T-helper 9 cell (primary cell): ENCODE measurements around the gene C1QTNF6.

ENCODE experiments used
- DNase-seq: peaks from one replicate; pipeline ENCODE4 v3.0.0-alpha.2; 2020

C1QTNF6 gene

GRCh38 chr22:37190262-37190780, 2.3 kb upstream of the C1QTNF6 start:
- DNase-seq, result no peak

- no peak for DNase-seq
Measured at GRCh38 chr22:37188901-37189466, 937 bp upstream of the C1QTNF6 start.

- no peak for DNase-seq
Measured at GRCh38 chr22:37187552-37187890, 526 bp downstream of the C1QTNF6 start.

GRCh38 chr22:37186997-37187522, 987 bp downstream of the C1QTNF6 start:
- no peak for DNase-seq

GRCh38 chr22:37186228-37186996, 1.6 kb downstream of the C1QTNF6 start:
- no peak for DNase-seq

GRCh38 chr22:37185646-37186227, 2.3 kb downstream of the C1QTNF6 start:
- no peak for DNase-seq

GRCh38 chr22:37184816-37185541, 3.1 kb downstream of the C1QTNF6 start:
- no peak for DNase-seq

- no peak for DNase-seq
Measured at GRCh38 chr22:37184380-37184755, 3.7 kb downstream of the C1QTNF6 start.

- no peak for DNase-seq
Measured at GRCh38 chr22:37183432-37184379, 4.3 kb downstream of the C1QTNF6 start.

- DNase-seq, result no peak
Measured at GRCh38 chr22:37182949-37183245, 5.2 kb downstream of the C1QTNF6 start.

GRCh38 chr22:37182101-37182948, 5.7 kb downstream of the C1QTNF6 start:
- DNase-seq, result no peak

- DNase-seq, result no peak
Measured at GRCh38 chr22:37181681-37182080, 6.4 kb downstream of the C1QTNF6 start.

GRCh38 chr22:37180531-37181231, 7.4 kb downstream of the C1QTNF6 start:
- DNase-seq, result no peak

- DNase-seq, result no peak
Measured at GRCh38 chr22:37179622-37180420, 8.2 kb downstream of the C1QTNF6 start.

GRCh38 chr22:37179126-37179470, 8.9 kb downstream of the C1QTNF6 start:
- no peak for DNase-seq

GRCh38 chr22:37178350-37179125, 9.5 kb downstream of the C1QTNF6 start:
- no peak for DNase-seq

GRCh38 chr22:37177755-37178154, 10.3 kb downstream of the C1QTNF6 start:
- DNase-seq, result no peak

GRCh38 chr22:37177221-37177620, 10.8 kb downstream of the C1QTNF6 start:
- DNase-seq, result no peak

GRCh38 chr22:37176464-37177061, 11.5 kb downstream of the C1QTNF6 start:
- no peak for DNase-seq
